ENCODE measurements around the gene CTAG2.

The CTAG2 gene

GRCh38 chrX:154607370-154607769, 46.0 kb downstream of the CTAG2 start:
- no peak for TF ChIP-seq CTCF (IDR thresholded peaks at IDR 0.05; ENCODE audit: extremely low read depth, insufficient read depth, missing control alignments)
- in situ Hi-C loops (cut with MboI; ENCODE audit: low pct_unique_long_range_greater_than_20kb, low sequenced_read_pairs, unreplicated experiment), result no loop called here
- no peak for DNase-seq (ENCODE audit: low spot score)

- no peak for DNase-seq (ENCODE audit: low spot score)
- in situ Hi-C loops (cut with MboI; ENCODE audit: low pct_unique_long_range_greater_than_20kb, low sequenced_read_pairs, unreplicated experiment), result no loop called here
- TF ChIP-seq CTCF (IDR thresholded peaks at IDR 0.05; ENCODE audit: extremely low read depth, insufficient read depth, missing control alignments), result no peak
Observed at GRCh38 chrX:154605566-154605965, 47.8 kb downstream of the CTAG2 start.

- in situ Hi-C loops (cut with MboI; ENCODE audit: low pct_unique_long_range_greater_than_20kb, low sequenced_read_pairs, unreplicated experiment), result no loop called here
- no peak for TF ChIP-seq CTCF (IDR thresholded peaks at IDR 0.05; ENCODE audit: extremely low read depth, insufficient read depth, missing control alignments)
- no peak for DNase-seq (ENCODE audit: low spot score)
Observed at GRCh38 chrX:154603438-154604430, 49.6 kb downstream of the CTAG2 start.

GRCh38 chrX:154602766-154603437, 50.5 kb downstream of the CTAG2 start:
- no peak for TF ChIP-seq CTCF (IDR thresholded peaks at IDR 0.05; ENCODE audit: extremely low read depth, insufficient read depth, missing control alignments)
- no peak for DNase-seq (ENCODE audit: low spot score)
- in situ Hi-C loops (cut with MboI; ENCODE audit: low pct_unique_long_range_greater_than_20kb, low sequenced_read_pairs, unreplicated experiment), result no loop called here

GRCh38 chrX:154602226-154602625, 51.2 kb downstream of the CTAG2 start:
- no peak for TF ChIP-seq CTCF (IDR thresholded peaks at IDR 0.05; ENCODE audit: extremely low read depth, insufficient read depth, missing control alignments)
- in situ Hi-C loops (cut with MboI; ENCODE audit: low pct_unique_long_range_greater_than_20kb, low sequenced_read_pairs, unreplicated experiment), result no loop called here
- no peak for DNase-seq (ENCODE audit: low spot score)
